HG02610 (cell line): Measurements from ENCODE around the gene MYH7.
"Not testable (repeated sequence)": the region's sequence is repeated elsewhere in the genome, so short reads cannot be mapped to it uniquely, and the experiment has no call there.

Experiments
- ATAC-seq: cut with Tn5 transposase; IDR thresholded peaks from one replicate; pipeline ENCODE4 v1.9.1; 2021; ENCODE audit warnings: mild to moderate bottlenecking, moderate library complexity; ENCODE audit not compliant: unreplicated experiment

Gene MYH7

GRCh38 chr14:23431486-23431885 lies 4.0 kb downstream of the MYH7 start:
- ATAC-seq = no peak

- ATAC-seq = no peak
Measured at GRCh38 chr14:23430723-23431085, 4.8 kb downstream of the MYH7 start.

- ATAC-seq = no peak
Measured at GRCh38 chr14:23430016-23430722, 5.3 kb downstream of the MYH7 start.

- no peak for ATAC-seq
Measured at GRCh38 chr14:23428686-23429495, 6.6 kb downstream of the MYH7 start.

- not testable (repeated sequence) for ATAC-seq
Measured at GRCh38 chr14:23425798-23426197, 9.7 kb downstream of the MYH7 start.

- ATAC-seq = no peak
Measured at GRCh38 chr14:23425169-23425568, 10.3 kb downstream of the MYH7 start.

- no peak for ATAC-seq
Measured at GRCh38 chr14:23423657-23424056, 11.8 kb downstream of the MYH7 start.

- ATAC-seq = peak; percentile 55
Measured at GRCh38 chr14:23421594-23421993, 13.9 kb downstream of the MYH7 start.

- not testable (repeated sequence) for ATAC-seq
Measured at GRCh38 chr14:23419646-23420045, 15.8 kb downstream of the MYH7 start.

GRCh38 chr14:23418021-23418420 lies 17.4 kb downstream of the MYH7 start:
- no peak for ATAC-seq

GRCh38 chr14:23417269-23417668 lies 18.2 kb downstream of the MYH7 start:
- ATAC-seq = not testable (repeated sequence)

GRCh38 chr14:23416801-23417200 lies 18.7 kb downstream of the MYH7 start:
- ATAC-seq = no peak

- no peak for ATAC-seq
Measured at GRCh38 chr14:23415821-23416778, 19.4 kb downstream of the MYH7 start.

- ATAC-seq = no peak
Measured at GRCh38 chr14:23414906-23415820, 20.3 kb downstream of the MYH7 start.

- no peak for ATAC-seq
Measured at GRCh38 chr14:23414254-23414653, 21.2 kb downstream of the MYH7 start.

- ATAC-seq = no peak
Measured at GRCh38 chr14:23413681-23414080, 21.8 kb downstream of the MYH7 start.

- no peak for ATAC-seq
Measured at GRCh38 chr14:23411563-23412525, 23.6 kb downstream of the MYH7 start.

GRCh38 chr14:23409966-23410635 lies 25.4 kb downstream of the MYH7 start:
- ATAC-seq = no peak
